GM12892 (cell line): ENCODE data around the gene SWAP70.

Source experiments
- POLR2A ChIP-seq: IDR thresholded peaks from 2 replicates; pipeline ENCODE4 v1.6.1; 2011; ENCODE audit warnings: low read depth, low read length, control low read depth
- POLR2AphosphoS5 ChIP-seq: IDR thresholded peaks from 2 replicates; pipeline ENCODE4 v1.6.1; 2011; ENCODE audit warnings: low read depth, low read length, control low read depth

DNA sequence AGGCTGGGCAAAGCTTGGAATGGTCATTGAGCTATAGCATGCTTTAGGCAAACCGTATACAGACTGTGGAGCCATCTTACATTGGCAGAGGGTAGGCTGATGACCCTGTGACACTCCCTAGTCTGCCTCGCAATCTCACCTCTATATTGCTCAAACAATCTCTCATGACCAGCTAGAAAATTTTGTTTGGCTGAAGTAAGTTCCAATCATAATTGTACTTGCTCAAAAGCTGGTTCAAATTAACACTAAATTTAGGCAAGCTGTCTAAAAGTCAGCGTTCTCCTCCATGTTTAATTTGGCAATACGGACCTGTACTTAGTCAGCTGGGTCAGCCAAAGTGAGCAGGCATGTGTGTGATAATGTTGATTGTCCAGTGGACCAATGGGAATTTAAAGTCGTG is 133.0 kb downstream of the SWAP70 start:
- TF ChIP-seq POLR2A (no peak), POLR2AphosphoS5 (no peak)
